Measurements from ENCODE around the gene AURKA.

DNA sequence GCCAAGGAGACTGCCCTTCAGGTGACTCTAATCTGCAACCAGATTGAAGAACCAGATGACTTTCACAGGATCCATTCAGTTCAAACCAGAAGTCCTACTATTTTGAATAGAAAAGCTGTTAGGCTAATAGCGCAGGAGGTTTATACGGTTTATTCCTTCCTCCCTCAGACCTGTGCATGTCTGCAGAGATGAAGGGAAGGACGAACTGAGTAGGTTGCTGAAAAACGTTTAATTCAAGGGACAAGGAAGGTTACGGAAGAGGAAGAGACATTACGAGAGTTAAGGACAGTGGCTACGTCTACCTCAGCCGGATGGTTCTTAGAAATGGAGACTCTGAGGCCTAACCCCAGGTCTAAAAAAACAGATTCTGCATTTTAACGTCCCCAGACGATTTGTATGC lies 978 bp downstream of the AURKA start:
- TF ChIP-seq POLR2A (IDR thresholded peaks at IDR 0.05; ENCODE audit: low read depth, low read length) (no peak; the same call in 1 of the 2 replicates), POLR2AphosphoS5 (IDR thresholded peaks at IDR 0.05; ENCODE audit: low read depth, low read length) (no peak), POU2F2 (IDR thresholded peaks at IDR 0.05; ENCODE audit: low read depth, low read length) (no peak)

Data from GM12891 (cell line).